Measurements from ENCODE around the gene GRK1. TPM values are rescaled to one million over a fixed set of nuclear protein-coding genes. Genes with fewer than 3 reads are reported as not detected.

GRK1 gene
- total and polyA plus RNA-seq, 8 donors: 0.02 to 0.04 TPM; not detected in 6

- H3K4me1 ChIP-seq: no peaks in the 10 kb centered on the region
- no peak for ATAC-seq
- peak in 3 of 6 donors; percentile 7 to 37 (median 25) for DNase-seq
- no peak for FAIRE-seq
- TF ChIP-seq CTCF (IDR thresholded peaks at IDR 0.05): no peak
- 91 to 92% methylated on average over 52 to 54 of the region's 54 CpGs for WGBS, 2 donors
- no peak overlapping the region for H3K4me3 ChIP-seq
- H3K27ac ChIP-seq: no peak overlapping the region
- no peaks in the 10 kb centered on the region for H3K36me3 ChIP-seq
- H3K27me3 ChIP-seq: no peaks in the 10 kb centered on the region
- intact Hi-C loops (cut with DNase I): no loop called here
- no peaks in the 10 kb centered on the region for H3K9me3 ChIP-seq
Observed at GRCh38 chr13:113671066-113672001, 4.3 kb downstream of the GRK1 start.

- 85% methylated on average over 18 of the region's 18 CpGs for WGBS, 2 donors
- Histone ChIP-seq H3K36me3 (no peaks in the 10 kb centered on the region), H3K27ac (no peak overlapping the region), H3K4me3 (no peak overlapping the region), H3K9me3 (no peaks in the 10 kb centered on the region), H3K27me3 (no peaks in the 10 kb centered on the region), H3K4me1 (no peaks in the 10 kb centered on the region)
- no peak for TF ChIP-seq CTCF (IDR thresholded peaks at IDR 0.05)
- intact Hi-C loops (cut with DNase I): no loop called here
- ATAC-seq: peak in 1 of 4 donors; percentile 21
- peak in 2 of 6 donors; percentile 14 to 51 for DNase-seq
- FAIRE-seq: no peak
Observed at GRCh38 chr13:113672002-113672651, 5.1 kb downstream of the GRK1 start.

- intact Hi-C loops (cut with DNase I): no loop called here
- FAIRE-seq: no peak
- Histone ChIP-seq H3K4me3 (no peak overlapping the region), H3K4me1 (no peaks in the 10 kb centered on the region), H3K27me3 (no peaks in the 10 kb centered on the region), H3K36me3 (no peaks in the 10 kb centered on the region), H3K27ac (no peak overlapping the region), H3K9me3 (no peaks in the 10 kb centered on the region)
- WGBS, 2 donors: 41 to 42% methylated on average over 9 of the region's 11 CpGs
- no peak for TF ChIP-seq CTCF (IDR thresholded peaks at IDR 0.05)
- peak in 2 of 6 donors; percentile 50 to 59 for DNase-seq
- no peak for ATAC-seq
Observed at GRCh38 chr13:113722921-113723320, 55.9 kb downstream of the GRK1 start.

DNA sequence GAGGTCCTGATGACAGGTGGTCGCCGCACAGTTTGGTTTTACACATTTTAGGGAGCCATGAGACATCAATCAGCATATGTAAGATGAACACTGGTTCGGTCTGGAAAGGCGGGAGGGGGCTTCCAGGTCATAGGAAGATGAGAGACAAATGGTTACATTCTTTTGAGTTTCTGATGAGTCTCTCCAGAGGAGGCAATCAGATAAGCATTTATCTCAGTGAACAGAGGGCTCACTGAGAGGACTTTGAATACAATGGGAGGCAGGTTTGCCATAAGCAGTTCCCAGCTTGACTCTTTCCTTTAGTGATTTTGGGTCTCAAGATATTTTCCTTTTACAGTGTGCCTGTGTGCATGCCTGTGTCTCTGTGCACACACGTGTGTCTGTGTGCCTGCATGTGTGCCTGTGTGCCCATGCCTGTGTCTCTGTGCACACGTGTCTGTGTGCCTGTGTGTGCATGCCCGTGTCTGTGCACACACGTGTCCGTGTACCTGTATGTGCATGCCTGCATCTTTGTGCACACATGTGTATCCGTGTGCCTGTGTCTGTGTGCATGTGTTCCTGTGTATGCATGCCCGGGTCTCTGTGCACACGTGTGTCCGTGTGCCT, 56.5 kb downstream of the GRK1 start:
- Histone ChIP-seq H3K36me3 (no peaks in the 10 kb centered on the region), H3K4me3 (no peak overlapping the region), H3K27ac (no peak overlapping the region), H3K27me3 (no peaks in the 10 kb centered on the region), H3K4me1 (no peaks in the 10 kb centered on the region), H3K9me3 (no peaks in the 10 kb centered on the region)
- FAIRE-seq (no peak), ATAC-seq (no peak), DNase-seq (peak in 1 of 6 donors; percentile 22)
- WGBS, 2 donors: 70 to 72% methylated on average over 13 of the region's 13 CpGs
- TF ChIP-seq CTCF (IDR thresholded peaks at IDR 0.05): no peak
- intact Hi-C loops (cut with DNase I): no loop called here

Data from pancreas (tissue), 10 donors.